GM18909 (cell line): ENCODE results near the gene C3orf33.

ENCODE experiments used
- ATAC-seq: cut with Tn5 transposase; IDR thresholded peaks from one replicate; pipeline ENCODE4 v1.9.1; 2021; ENCODE audit warnings: mild to moderate bottlenecking; ENCODE audit not compliant: unreplicated experiment, poor library complexity

The C3orf33 gene

GRCh38 chr3:155790272-155790925 is 15.7 kb downstream of the C3orf33 start:
- no peak for ATAC-seq

DNA sequence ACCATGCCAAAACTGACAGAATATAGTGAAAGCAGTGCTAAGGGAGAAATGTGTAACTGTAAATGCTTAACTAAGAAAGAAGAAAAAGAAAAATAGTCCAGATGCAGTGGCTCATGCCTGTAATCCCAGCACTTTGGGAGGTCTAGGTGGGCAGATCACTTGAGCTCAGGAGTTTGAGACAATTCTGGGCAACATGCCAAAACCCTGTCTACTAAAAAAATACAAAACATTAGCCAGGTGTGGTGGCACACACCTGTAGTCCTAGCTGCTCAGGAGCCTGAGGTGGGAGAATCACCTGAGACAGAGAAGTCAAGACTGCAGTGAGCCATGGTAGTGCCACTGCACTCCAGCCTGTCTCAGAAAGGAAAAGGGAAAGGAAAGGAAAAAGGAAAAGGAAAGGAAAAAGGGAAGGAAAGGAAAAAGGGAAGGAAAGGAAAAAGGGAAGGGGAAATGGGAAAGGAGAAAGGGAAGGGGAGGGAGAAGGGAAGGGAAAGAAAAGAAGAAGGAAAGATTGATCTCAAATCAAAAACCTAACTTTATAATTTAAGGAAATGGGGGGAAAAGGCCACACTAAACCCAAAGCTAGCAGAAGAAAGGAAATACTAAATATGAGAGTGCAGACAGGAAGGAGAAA is 20.3 kb downstream of the C3orf33 start:
- no peak for ATAC-seq

DNA sequence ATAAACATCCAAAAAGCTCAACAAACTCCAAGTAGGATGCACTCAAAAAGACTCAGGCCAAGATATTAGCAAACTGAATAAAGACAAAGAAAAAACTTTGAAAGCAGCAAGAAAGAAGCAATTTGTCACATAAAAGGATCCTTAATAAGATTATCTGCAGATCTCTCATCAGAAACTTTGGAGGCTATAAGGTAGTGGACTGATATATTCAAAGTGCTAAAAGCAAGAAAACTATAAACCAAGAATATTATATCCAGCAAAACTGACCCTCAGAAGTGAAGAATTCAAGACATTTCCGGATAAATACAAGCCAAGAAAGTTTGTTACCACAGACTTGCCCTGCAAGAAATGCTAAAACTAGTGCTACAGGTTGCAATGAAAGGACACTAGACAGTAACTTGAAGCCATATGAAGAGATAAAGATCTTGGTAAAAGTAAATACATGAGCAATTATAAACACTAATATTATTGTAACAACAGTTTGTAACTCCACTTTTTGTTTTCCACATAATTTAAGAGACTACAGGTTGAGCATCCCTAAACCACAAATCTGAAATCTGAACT is 23.6 kb downstream of the C3orf33 start:
- ATAC-seq = no peak

DNA sequence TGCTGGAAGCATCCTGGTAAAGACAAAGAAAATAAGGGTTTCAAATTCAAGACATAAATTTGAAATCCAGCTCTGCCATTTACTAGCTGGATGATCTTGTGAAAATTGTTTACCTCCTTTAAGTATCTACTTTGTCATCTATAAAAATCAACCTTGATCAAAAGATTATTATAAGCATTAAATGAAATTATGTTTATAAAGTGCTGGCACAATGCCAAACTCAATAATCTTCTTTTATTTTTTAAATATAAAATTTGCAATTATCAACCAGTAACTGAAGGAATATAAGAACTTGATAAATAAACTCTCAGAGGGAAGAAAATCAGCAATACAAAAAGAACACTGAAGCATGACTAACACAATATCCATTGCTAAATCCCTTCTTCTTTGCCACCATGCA is 25.8 kb downstream of the C3orf33 start:
- ATAC-seq = no peak

DNA sequence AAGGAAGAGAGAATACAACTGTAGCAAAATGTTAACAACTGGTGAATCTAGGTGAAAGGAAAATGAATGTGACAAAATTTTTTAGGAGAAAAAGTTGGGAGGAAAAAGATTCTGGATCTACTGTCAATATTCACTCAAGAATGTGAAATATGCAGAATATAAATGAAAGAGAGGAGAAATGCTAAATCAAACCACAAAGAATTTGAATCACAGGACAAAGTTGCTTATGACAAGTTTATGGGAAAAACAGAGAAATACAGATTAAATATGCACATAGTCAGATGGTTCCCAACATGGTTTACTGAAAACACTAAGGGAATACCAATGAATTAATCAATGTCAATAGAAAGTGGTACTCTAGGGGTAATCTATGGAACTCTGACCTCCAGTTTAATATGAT is 27.6 kb downstream of the C3orf33 start:
- no peak for ATAC-seq

DNA sequence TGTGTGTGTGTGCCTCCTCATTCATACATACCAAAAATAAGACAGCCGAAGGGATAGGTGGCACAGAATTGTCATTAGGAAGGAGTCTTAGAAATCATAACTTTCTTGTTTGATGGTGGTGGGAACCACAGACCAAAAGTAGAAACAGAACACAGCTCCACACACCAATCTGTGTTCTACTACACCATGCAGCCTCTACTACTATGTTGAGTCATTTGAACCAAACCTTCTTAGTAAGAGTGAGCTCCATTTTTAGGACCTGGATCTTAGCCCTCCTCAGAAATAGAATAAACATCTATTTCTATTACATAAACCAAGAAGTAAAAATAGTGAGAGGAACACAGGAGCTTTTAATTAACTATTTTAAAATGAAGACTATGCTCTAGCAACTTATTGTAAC is 33.3 kb downstream of the C3orf33 start:
- no peak for ATAC-seq

DNA sequence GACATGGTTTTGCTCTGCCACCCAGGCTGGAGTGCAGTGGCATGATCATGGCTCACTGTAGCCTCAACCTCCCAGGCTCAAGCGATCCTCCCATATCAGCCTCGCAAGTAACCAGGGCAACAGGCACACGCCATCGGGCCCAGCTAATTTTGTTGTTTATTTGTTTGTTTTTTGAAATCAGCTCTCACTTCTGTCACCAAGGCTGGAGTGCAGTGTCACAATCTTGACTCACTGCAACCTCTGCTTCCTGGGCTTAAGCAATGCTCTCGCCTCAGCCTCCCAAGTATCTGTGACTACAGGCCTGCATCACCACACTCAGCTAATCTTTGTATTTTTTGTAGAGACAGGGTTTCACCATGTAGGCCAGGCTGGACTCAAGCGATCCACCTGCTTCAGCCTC is 35.0 kb downstream of the C3orf33 start:
- no peak for ATAC-seq

DNA sequence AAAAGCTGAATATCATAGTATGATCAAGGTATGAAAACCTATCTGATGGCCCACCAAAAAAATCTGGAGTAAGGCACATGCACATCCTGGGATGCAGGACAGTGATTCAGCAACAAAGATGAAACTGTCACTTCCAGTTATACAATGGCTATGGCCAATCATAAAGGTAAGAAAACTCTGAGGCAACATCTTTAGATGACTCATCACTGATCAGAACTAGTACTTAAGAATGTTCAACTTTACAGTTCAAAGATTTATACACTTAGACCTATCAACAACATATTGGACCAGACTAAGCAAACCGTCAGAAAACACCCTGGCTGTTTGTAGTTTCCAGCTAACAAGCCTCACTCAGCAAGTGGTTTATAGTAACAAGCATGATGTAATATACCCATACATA is 39.9 kb downstream of the C3orf33 start:
- no peak for ATAC-seq

DNA sequence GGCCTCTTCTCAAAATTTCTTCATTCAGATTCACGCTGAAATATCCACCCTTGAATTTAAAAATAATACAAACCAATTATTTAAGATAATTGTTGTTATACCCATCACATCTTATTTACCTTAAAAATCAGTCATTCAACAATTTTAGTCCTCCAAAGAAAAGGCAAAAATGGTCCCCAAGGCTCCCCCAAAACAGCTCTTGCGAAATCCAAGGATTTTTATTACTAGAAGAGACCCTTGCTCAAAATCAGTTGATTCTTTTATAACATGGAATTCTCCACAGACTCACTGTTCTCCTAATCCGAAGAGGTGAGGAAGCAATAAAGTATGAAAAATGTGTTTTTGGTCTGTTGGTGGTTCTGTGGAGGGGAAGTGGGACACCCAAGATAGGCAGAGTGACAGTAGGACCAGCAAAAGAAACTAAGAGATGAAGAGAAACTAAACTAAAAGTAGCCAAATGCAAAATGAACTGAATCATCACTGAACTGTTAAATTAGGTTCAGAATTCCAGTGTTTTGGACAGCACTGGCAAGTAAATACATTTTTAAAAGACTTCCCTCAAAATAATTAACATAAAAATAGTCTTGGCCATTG is 42.1 kb downstream of the C3orf33 start:
- no peak for ATAC-seq

DNA sequence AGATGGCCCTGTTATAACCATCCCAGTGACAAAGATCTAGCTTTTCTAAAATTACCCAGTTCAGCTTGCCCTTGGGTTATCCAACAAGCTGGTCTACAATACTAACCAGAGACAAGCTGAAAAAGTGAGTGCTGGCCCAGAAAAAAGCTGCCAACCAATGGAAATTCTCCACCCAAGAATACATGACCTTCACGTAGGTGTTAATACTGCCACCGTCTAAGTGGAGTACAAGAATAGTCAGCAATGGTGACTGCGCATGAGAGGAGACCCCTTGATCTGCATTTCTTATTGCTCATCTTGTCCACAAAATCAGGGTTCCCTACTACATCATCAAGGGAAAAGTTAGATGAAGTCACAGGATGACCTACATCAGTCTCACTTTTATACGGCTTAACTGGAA is 45.4 kb downstream of the C3orf33 start:
- no peak for ATAC-seq

- no peak for ATAC-seq
These were observed 48.5 kb downstream of the C3orf33 start for GRCh38 chr3:155757577-155757976.

GRCh38 chr3:155753038-155753639 is 52.9 kb downstream of the C3orf33 start:
- ATAC-seq = peak; percentile 54

DNA sequence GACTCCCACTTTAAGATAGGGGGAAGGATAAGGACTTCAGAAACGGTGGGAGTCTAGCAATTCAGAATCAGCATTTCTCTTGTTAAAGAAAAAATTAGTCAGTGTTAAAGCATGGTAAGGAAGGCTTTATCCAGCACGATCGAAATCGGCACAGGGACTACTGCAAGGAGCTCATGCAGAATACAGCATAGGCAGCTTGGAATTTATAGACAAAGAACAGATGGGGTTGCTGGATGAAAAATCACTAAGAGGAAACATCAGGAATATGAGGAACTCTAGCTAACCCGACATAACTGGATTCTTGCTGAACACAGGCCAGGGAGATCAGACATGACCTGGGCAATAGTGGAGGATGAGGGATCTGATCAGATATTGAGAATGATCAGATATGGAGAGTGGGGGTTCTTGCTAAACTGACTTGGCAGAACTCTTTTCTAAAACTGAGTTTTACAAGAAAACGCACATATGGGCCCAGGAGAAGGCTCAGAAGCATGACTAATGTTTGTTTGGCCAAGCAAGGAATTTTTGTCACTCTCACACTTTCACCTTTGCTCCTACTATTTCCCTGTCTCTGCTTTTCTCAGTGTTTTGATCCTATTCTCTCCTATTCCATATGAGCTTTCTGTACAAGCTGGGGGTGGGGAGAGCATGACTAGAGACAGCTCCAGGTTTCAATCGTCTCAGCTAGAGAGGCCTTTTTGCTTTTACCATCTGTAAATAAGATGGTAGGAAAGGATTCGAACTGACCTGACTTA is 57.3 kb downstream of the C3orf33 start:
- ATAC-seq = no peak

- ATAC-seq = no peak
These were observed 58.2 kb downstream of the C3orf33 start for GRCh38 chr3:155747946-155748290.

GRCh38 chr3:155747286-155747945 is 58.7 kb downstream of the C3orf33 start:
- ATAC-seq = no peak

GRCh38 chr3:155746703-155747102 is 59.4 kb downstream of the C3orf33 start:
- no peak for ATAC-seq

- ATAC-seq = no peak
These were observed 60.1 kb downstream of the C3orf33 start for GRCh38 chr3:155745795-155746550.

- ATAC-seq = peak; percentile 69
These were observed 61.3 kb downstream of the C3orf33 start, which contains the start of gene PLCH1 for GRCh38 chr3:155744626-155745324. TSS of gene PLCH1 (minus strand) at chr3:155745071. CDS start at chr3:155704224, 40,847 bp downstream.
